Epidermal melanocyte (primary cell): ENCODE measurements around the gene SLC12A8.

Source experiments
- DNase-seq: peaks from one replicate; pipeline ENCODE4 v3.0.0; 2011; ENCODE audit warnings: low spot score; ENCODE audit not compliant: insufficient read length

SLC12A8 gene

GRCh38 chr3:125079675-125080045 lies 132.9 kb downstream of the SLC12A8 start:
- DNase-seq, result no peak

- no peak for DNase-seq
Measured at GRCh38 chr3:125078951-125079674, 133.4 kb downstream of the SLC12A8 start.

GRCh38 chr3:125077864-125078263 lies 134.7 kb downstream of the SLC12A8 start:
- DNase-seq, result no peak

- DNase-seq, result no peak
Measured at GRCh38 chr3:125076464-125076863, 136.1 kb downstream of the SLC12A8 start.

GRCh38 chr3:125075738-125076137 lies 136.8 kb downstream of the SLC12A8 start:
- DNase-seq, result no peak

- no peak for DNase-seq
Measured at GRCh38 chr3:125073390-125073905, 139.1 kb downstream of the SLC12A8 start.

- no peak for DNase-seq
Measured at GRCh38 chr3:125072749-125073389, 139.7 kb downstream of the SLC12A8 start.

- peak; percentile 22 for DNase-seq
Measured at GRCh38 chr3:125072301-125072700, 140.2 kb downstream of the SLC12A8 start.

GRCh38 chr3:125069968-125070745 lies 142.4 kb downstream of the SLC12A8 start:
- DNase-seq, result no peak

GRCh38 chr3:125069452-125069851 lies 143.1 kb downstream of the SLC12A8 start:
- DNase-seq, result no peak

GRCh38 chr3:125068265-125068664 lies 144.3 kb downstream of the SLC12A8 start:
- no peak for DNase-seq

- DNase-seq, result no peak
Measured at GRCh38 chr3:125067225-125067624, 145.3 kb downstream of the SLC12A8 start.

- peak; percentile 71 for DNase-seq
Measured at GRCh38 chr3:125062904-125063618, 149.5 kb downstream of the SLC12A8 start.

GRCh38 chr3:125061646-125062045 lies 150.9 kb downstream of the SLC12A8 start:
- no peak for DNase-seq

GRCh38 chr3:125061170-125061569 lies 151.4 kb downstream of the SLC12A8 start:
- no peak for DNase-seq

GRCh38 chr3:125059488-125060245 lies 152.9 kb downstream of the SLC12A8 start:
- DNase-seq, result no peak

GRCh38 chr3:125058959-125059358 lies 153.6 kb downstream of the SLC12A8 start:
- no peak for DNase-seq

GRCh38 chr3:125058529-125058928 lies 154.0 kb downstream of the SLC12A8 start:
- DNase-seq, result no peak

GRCh38 chr3:125057186-125057850 lies 155.2 kb downstream of the SLC12A8 start:
- DNase-seq, result no peak
